ENCODE results near the gene FYCO1. TPM values are rescaled to one million over a fixed set of nuclear protein-coding genes. Genes with fewer than 3 reads are reported as not detected.

The FYCO1 gene
- total and polyA plus RNA-seq, 10 of the 15 experiments (the other 5 are each of a cell fraction or from before 2014, with no cell fraction given) = 1.5 to 8.4 (median 6.5) TPM

DNA sequence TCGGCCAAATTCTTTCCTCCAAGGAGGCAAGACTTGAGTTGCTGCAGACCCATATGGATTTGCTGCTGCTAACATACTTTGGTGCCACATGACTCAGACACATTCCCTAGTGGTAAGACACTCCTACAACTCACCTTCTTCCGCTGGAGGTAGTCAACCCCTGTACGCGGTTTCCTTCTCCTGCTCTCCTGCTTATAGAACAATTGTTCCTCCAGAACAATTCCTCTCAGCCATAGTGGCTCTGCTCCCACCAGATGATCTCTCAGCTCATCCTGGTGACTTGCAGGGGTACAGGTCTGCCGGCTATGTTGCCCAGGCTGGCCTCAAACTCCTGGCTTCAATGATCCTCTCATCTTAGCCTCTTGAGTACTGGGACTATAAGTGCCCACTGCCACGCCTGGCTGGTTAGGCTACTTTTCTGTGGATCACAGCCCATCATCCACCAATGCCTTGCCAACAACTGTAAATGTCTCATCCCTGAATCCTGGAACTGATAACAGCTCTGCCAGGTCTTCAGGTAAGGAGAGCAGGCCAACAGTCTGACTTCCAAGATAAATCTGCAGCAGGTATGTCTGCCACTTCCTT lies 54.8 kb downstream of the FYCO1 start:
- Histone ChIP-seq H4K20me1 (ENCODE audit: control insufficient read depth, insufficient read depth) (no peaks in the 10 kb centered on the region), H3K79me2 (ENCODE audit: control insufficient read depth, insufficient read depth, low read length) (no peaks in the 10 kb centered on the region), H3K27me3 (replicated peaks in 1 of 2; ENCODE audit: control insufficient read depth in 2 of 2, insufficient read depth in 2 of 2, low read length in 1 of 2) (no peaks in the 10 kb centered on the region), H3K9ac (ENCODE audit: control insufficient read depth, insufficient read depth, low read length) (no peak overlapping the region), H3K4me2 (ENCODE audit: control insufficient read depth, insufficient read depth) (no peak overlapping the region), H3K4me1 (ENCODE audit: control insufficient read depth, insufficient read depth, low read length) (peaks cover 7% of the 10 kb centered on the region), H2AFZ (ENCODE audit: control insufficient read depth, low read depth, low read length) (no peak overlapping the region), H3K36me3 (ENCODE audit: control insufficient read depth in 2 of 2, insufficient read depth in 2 of 2, low read length in 1 of 2) (peaks cover 1 to 4% of the 10 kb centered on the region in 2 experiments; a peak in 3 of 4 replicates), H3K9me3 (replicated peaks; ENCODE audit: control insufficient read depth, insufficient read depth, low read length) (no peaks in the 10 kb centered on the region; the same call in 2 of the 3 replicates), H3K27ac (ENCODE audit: control insufficient read depth, insufficient read depth) (no peak overlapping the region), H3K4me3 (no peak overlapping the region)
- TF ChIP-seq TARDBP (IDR thresholded peaks at IDR 0.05; ENCODE audit: borderline replicate concordance) = no peak
- no peak for TF ChIP-seq IRF4 (IDR thresholded peaks at IDR 0.05; ENCODE audit: low read depth, low read length)
- no peak for TF ChIP-seq RCOR1 (conservative IDR thresholded peaks at IDR 0.05; ENCODE audit: low read depth, low read length)
- TF ChIP-seq TCF3 (IDR thresholded peaks at IDR 0.05; ENCODE audit: borderline replicate concordance, insufficient read depth, low read depth, low read length) = no peak
- no peak for TF ChIP-seq DPF2 (IDR thresholded peaks at IDR 0.05)
- TF ChIP-seq RBBP5 (conservative IDR thresholded peaks at IDR 0.05) = no peak
- no peak for TF ChIP-seq POLR2AphosphoS2 (IDR thresholded peaks at IDR 0.05; ENCODE audit: low read depth, low read length)
- no peak for TF ChIP-seq RAD51 (IDR thresholded peaks at IDR 0.05)
- TF ChIP-seq YBX1 (IDR thresholded peaks at IDR 0.05) = no peak
- no peak for TF ChIP-seq EP300 (IDR thresholded peaks at IDR 0.05; ENCODE audit: borderline replicate concordance in 1 of 2, control insufficient read depth in 1 of 2, low read depth in 2 of 2, low read length in 2 of 2)
- no peak for TF ChIP-seq HDGF (IDR thresholded peaks at IDR 0.05)
- TF ChIP-seq IKZF2 (IDR thresholded peaks at IDR 0.05) = no peak
- TF ChIP-seq, protein P1, sequence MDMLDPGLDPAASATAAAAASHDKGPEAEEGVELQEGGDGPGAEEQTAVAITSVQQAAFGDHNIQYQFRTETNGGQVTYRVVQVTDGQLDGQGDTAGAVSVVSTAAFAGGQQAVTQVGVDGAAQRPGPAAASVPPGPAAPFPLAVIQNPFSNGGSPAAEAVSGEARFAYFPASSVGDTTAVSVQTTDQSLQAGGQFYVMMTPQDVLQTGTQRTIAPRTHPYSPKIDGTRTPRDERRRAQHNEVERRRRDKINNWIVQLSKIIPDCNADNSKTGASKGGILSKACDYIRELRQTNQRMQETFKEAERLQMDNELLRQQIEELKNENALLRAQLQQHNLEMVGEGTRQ (IDR thresholded peaks at IDR 0.05; ENCODE audit: borderline replicate concordance, low read depth, low read length) = no peak
- TF ChIP-seq EZH2 (IDR thresholded peaks at IDR 0.05; ENCODE audit: borderline replicate concordance, control insufficient read depth, low read depth, low read length) = no peak
- TF ChIP-seq PAX8 (IDR thresholded peaks at IDR 0.05) = no peak
- no peak for TF ChIP-seq ZNF24 (IDR thresholded peaks at IDR 0.05)
- TF ChIP-seq, protein P2, sequence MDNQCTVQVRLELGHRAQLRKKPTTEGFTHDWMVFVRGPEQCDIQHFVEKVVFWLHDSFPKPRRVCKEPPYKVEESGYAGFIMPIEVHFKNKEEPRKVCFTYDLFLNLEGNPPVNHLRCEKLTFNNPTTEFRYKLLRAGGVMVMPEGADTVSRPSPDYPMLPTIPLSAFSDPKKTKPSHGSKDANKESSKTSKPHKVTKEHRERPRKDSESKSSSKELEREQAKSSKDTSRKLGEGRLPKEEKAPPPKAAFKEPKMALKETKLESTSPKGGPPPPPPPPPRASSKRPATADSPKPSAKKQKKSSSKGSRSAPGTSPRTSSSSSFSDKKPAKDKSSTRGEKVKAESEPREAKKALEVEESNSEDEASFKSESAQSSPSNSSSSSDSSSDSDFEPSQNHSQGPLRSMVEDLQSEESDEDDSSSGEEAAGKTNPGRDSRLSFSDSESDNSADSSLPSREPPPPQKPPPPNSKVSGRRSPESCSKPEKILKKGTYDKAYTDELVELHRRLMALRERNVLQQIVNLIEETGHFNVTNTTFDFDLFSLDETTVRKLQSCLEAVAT (IDR thresholded peaks at IDR 0.05) = no peak
- no peak for TF ChIP-seq WRNIP1 (IDR thresholded peaks at IDR 0.05; ENCODE audit: borderline replicate concordance, low read depth, low read length)
- TF ChIP-seq, protein P3, sequence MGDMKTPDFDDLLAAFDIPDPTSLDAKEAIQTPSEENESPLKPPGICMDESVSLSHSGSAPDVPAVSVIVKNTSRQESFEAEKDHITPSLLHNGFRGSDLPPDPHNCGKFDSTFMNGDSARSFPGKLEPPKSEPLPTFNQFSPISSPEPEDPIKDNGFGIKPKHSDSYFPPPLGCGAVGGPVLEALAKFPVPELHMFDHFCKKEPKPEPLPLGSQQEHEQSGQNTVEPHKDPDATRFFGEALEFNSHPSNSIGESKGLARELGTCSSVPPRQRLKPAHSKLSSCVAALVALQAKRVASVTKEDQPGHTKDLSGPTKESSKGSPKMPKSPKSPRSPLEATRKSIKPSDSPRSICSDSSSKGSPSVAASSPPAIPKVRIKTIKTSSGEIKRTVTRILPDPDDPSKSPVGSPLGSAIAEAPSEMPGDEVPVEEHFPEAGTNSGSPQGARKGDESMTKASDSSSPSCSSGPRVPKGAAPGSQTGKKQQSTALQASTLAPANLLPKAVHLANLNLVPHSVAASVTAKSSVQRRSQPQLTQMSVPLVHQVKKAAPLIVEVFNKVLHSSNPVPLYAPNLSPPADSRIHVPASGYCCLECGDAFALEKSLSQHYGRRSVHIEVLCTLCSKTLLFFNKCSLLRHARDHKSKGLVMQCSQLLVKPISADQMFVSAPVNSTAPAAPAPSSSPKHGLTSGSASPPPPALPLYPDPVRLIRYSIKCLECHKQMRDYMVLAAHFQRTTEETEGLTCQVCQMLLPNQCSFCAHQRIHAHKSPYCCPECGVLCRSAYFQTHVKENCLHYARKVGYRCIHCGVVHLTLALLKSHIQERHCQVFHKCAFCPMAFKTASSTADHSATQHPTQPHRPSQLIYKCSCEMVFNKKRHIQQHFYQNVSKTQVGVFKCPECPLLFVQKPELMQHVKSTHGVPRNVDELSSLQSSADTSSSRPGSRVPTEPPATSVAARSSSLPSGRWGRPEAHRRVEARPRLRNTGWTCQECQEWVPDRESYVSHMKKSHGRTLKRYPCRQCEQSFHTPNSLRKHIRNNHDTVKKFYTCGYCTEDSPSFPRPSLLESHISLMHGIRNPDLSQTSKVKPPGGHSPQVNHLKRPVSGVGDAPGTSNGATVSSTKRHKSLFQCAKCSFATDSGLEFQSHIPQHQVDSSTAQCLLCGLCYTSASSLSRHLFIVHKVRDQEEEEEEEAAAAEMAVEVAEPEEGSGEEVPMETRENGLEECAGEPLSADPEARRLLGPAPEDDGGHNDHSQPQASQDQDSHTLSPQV (IDR thresholded peaks at IDR 0.05) = no peak
- in situ Hi-C loops (cut with MboI) (loop anchor here (5.0 to 10.0 kb wide), 2 partner anchors 136 to 274 kb away; no protein-coding TSS in a partner anchor), intact Hi-C loops (cut with micrococcal nuclease; ENCODE audit: unreplicated experiment) (no loop called here)
- BruUV-seq (replicated peaks) = no TSS peak
- CTCF ChIA-PET = interaction anchor here (0.7 to 9.0 kb wide), 10 partner anchors 10 to 429 kb away, joined by 3 to 478 read pairs (median 18); partner anchors contain the start of genes CCR1, CCR5 and FYCO1
- POLR2A ChIA-PET = interaction anchor here (4.5 kb wide), 1 partner anchor 136 kb away, joined by 29 read pairs; no protein-coding TSS in a partner anchor
- DNase-seq (ENCODE audit: low read depth, low spot score) (no peak), FAIRE-seq (no peak), ATAC-seq (no peak)
- SMC1A ChIA-PET (ENCODE audit: uncharacterized antibody, unreplicated experiment) = interaction anchor here (1.0 to 21.6 kb wide), 8 partner anchors 17 to 179 kb away, joined by 3 to 523 read pairs (median 13); partner anchors contain the start of gene FYCO1
- RAD21 ChIA-PET (ENCODE audit: unreplicated experiment) = interaction anchor here (0.6 to 6.8 kb wide), 11 partner anchors 12 to 900 kb away, joined by 3 to 213 read pairs (median 4); partner anchors contain the start of gene FYCO1
- 89% methylated on average over 6 of the region's 6 CpGs for WGBS (ENCODE audit: insufficient coverage, insufficient replicate concordance, low lambda C conversion rate, missing lambda C conversion rate)

All from GM12878 (cell line).